Adrenal gland (tissue), 12 donors: ENCODE measurements around the gene MINK1. TPM values are rescaled to one million over a fixed set of nuclear protein-coding genes. Genes with fewer than 3 reads are reported as not detected.
"Not testable (repeated sequence)": the region's sequence is repeated elsewhere in the genome, so short reads cannot be mapped to it uniquely, and the experiment has no call there.

Experiments
- DNase-seq, 7 donors: peaks; one replicate each; pipeline ENCODE4 v3.0.0-alpha.2; 2019 to 2020
- H3K27ac ChIP-seq, 5 donors: fragments of 200-600 bp; sonication (generic) in 4 of 5; 1 replicate in 3 of 5; 2 replicates in 2 of 5; pipeline versions ENCODE4 v1.5.1 to v1.8.0; 2016 to 2020; ENCODE audit warnings: mild to moderate bottlenecking in 1 of 5
- H3K27me3 ChIP-seq: fragments of 200-600 bp; 2 replicates; pipeline ENCODE4 v1.8.0; 2021
- H3K36me3 ChIP-seq, 2 donors: fragments of 200-600 bp; replicated peaks in 1 of 2; 1 replicate in 1 of 2; 2 replicates in 1 of 2; pipeline versions ENCODE4 v1.5.1 to v1.8.0; 2018 to 2022
- H3K4me1 ChIP-seq, 2 donors: fragments of 200-600 bp; replicated peaks in 1 of 2; 1 replicate in 1 of 2; 2 replicates in 1 of 2; pipeline versions ENCODE4 v1.5.1 to v1.8.0; 2018 to 2021
- H3K4me3 ChIP-seq, 4 donors: fragments of 200-600 bp; sonication (generic) in 3 of 4; one replicate each; pipeline ENCODE4 v1.5.1; 2016 to 2018
- H3K9me3 ChIP-seq, 3 donors: fragments of 200-600 bp; sonication (generic) in 1 of 3; replicated peaks in 1 of 3; 1 replicate in 2 of 3; 2 replicates in 1 of 3; pipeline versions ENCODE4 v1.5.1 to v1.8.0; 2016 to 2021
- CTCF ChIP-seq, 6 experiments: fragments of 450-650 bp in 4 of 6; fragments of 200-600 bp in 2 of 6; sonication (generic) in 1 of 6; IDR thresholded peaks; 1 replicate in 5 of 6; 2 replicates in 1 of 6; pipeline versions ENCODE4 v1.5.1 to v1.8.0; 2016 to 2021; ENCODE audit warnings: antibody characterized with exemption in 6 of 6, mild to moderate bottlenecking in 2 of 6, moderate library complexity in 1 of 6
- POLR2A ChIP-seq, 2 donors: fragments of 450-650 bp; IDR thresholded peaks; one replicate each; pipeline ENCODE4 v1.6.1; 2017; ENCODE audit warnings: antibody characterized with exemption in 2 of 2, mild to moderate bottlenecking in 2 of 2, moderate library complexity in 1 of 2
- WGBS, 4 donors: extraction: QIAGEN DNeasy Blood & Tissue Kit in 2 of 4; methylation state at CpG; one replicate each; pipeline versions ENCODE4 v1.1.5 to v1.1.7; 2013 to 2017; 5-methylcytosine and 5-hydroxymethylcytosine counted together
- intact Hi-C, 2 donors: fragments of 100-400 bp; cut with DNase I; formaldehyde crosslinking; loops; one replicate each; pipeline versions ENCODE4 v1.14.1 to v1.15.0; 2022 to 2023
- polyA plus RNA-seq, 3 donors: library from polyadenylated mRNA; stranded (reverse); fragments of 200-250 nt in 2 of 3; fragments of 350-450 nt in 1 of 3; fragmentation: Illumina TruSeq in 1 of 3; extraction: RNeasy Lipid Tissue Mini Kit (QIAGEN cat#74804) in 1 of 3; gene quantifications; one replicate each; pipeline ENCODE4 v1.2.3, GENCODE V29; 2013 to 2014
- total RNA-seq, 9 donors: library from RNA; depleted of rRNA in 4 of 9; stranded (reverse); fragments of >200 nt in 4 of 9; fragments of 120-200 nt in 1 of 9; fragmentation: NEBNext Ultra II Directional in 1 of 9; extraction: Animal tissue kit (Norgen Biotek cat#: 25700) in 1 of 9; gene quantifications; one replicate each; pipeline versions ENCODE4 v1.1.0 to v1.2.4, GENCODE V29; 2013 to 2023
- donor health status: healthy with polysubstance abuse.
- donor health status: Bipolar disorder and iron deficiency.
- donor health status: DM: yes; HTN: yes; CAD: no.
- donor health status: DM: no; HTN: no; CAD: no.
- donor health status: DM: no; HTN: no; CAD: no.
- donor health status: DM: yes; HTN: yes; CAD: no.

MINK1 gene
- total and polyA plus RNA-seq, 12 donors = 21.5 to 135 (median 50.4) TPM

- 74 to 77% (median 76%) methylated on average over 8 of the region's 8 CpGs for WGBS, 4 donors
- intact Hi-C loops = no loop called here
- no peak overlapping the region for H3K4me3 ChIP-seq
- DNase-seq = no peak
- no peak overlapping the region for H3K27ac ChIP-seq
- no peaks in the 10 kb centered on the region for H3K27me3 ChIP-seq
- no peaks in the 10 kb centered on the region for H3K36me3 ChIP-seq
- no peaks in the 10 kb centered on the region for H3K4me1 ChIP-seq
- TF ChIP-seq POLR2A (IDR thresholded peaks at IDR 0.05) (no peak), CTCF (IDR thresholded peaks at IDR 0.05) (no peak)
- H3K9me3 ChIP-seq = no peaks in the 10 kb centered on the region
These were observed 86.4 kb downstream of the MINK1 start for GRCh38 chr17:4919511-4920047.

- no peaks in the 10 kb centered on the region for H3K36me3 ChIP-seq
- intact Hi-C loops = no loop called here
- H3K4me1 ChIP-seq = no peaks in the 10 kb centered on the region
- 74 to 83% (median 79%) methylated on average over 10 of the region's 10 CpGs for WGBS, 4 donors
- peak in 1 of 7 donors; percentile 35 for DNase-seq
- no peak overlapping the region for H3K4me3 ChIP-seq
- no peaks in the 10 kb centered on the region for H3K9me3 ChIP-seq
- no peak for TF ChIP-seq CTCF (IDR thresholded peaks at IDR 0.05)
- TF ChIP-seq POLR2A (IDR thresholded peaks at IDR 0.05) = no peak
- no peak overlapping the region for H3K27ac ChIP-seq
- H3K27me3 ChIP-seq = no peaks in the 10 kb centered on the region
These were observed 87.4 kb downstream of the MINK1 start for GRCh38 chr17:4920351-4921048.

- 78 to 90% (median 88%) methylated on average over 4 of the region's 4 CpGs for WGBS, 4 donors
- no peak for TF ChIP-seq CTCF (IDR thresholded peaks at IDR 0.05)
- TF ChIP-seq POLR2A (IDR thresholded peaks at IDR 0.05) = no peak
- Histone ChIP-seq H3K4me1 (no peaks in the 10 kb centered on the region), H3K27me3 (no peaks in the 10 kb centered on the region), H3K36me3 (no peaks in the 10 kb centered on the region), H3K27ac (no peak overlapping the region), H3K9me3 (no peaks in the 10 kb centered on the region), H3K4me3 (no peak overlapping the region)
- intact Hi-C loops = no loop called here
- no peak for DNase-seq
These were observed 88.2 kb downstream of the MINK1 start for GRCh38 chr17:4921320-4921719.

- H3K9me3 ChIP-seq, H3K27ac ChIP-seq, H3K4me1 ChIP-seq, H3K36me3 ChIP-seq, DNase-seq, H3K27me3 ChIP-seq, H3K4me3 ChIP-seq, intact Hi-C loops: not testable (repeated sequence)
- WGBS, 4 donors = 79 to 86% (median 82%) methylated on average over 15 to 24 of the region's 24 CpGs
These were observed 93.6 kb downstream of the MINK1 start for GRCh38 chr17:4926577-4927335.
